HG03066 (cell line): ENCODE results near the gene GLOD4.
A peak's percentile ranks its signal among the peaks of the same experiment; 100 is the strongest.
"Not testable (repeated sequence)": the region's sequence is repeated elsewhere in the genome, so short reads cannot be mapped to it uniquely, and the experiment has no call there.

Experiments
- ATAC-seq: cut with Tn5 transposase; IDR thresholded peaks from one replicate; pipeline ENCODE4 v1.9.1; 2021; ENCODE audit warnings: low read depth; ENCODE audit not compliant: unreplicated experiment

Gene GLOD4

DNA sequence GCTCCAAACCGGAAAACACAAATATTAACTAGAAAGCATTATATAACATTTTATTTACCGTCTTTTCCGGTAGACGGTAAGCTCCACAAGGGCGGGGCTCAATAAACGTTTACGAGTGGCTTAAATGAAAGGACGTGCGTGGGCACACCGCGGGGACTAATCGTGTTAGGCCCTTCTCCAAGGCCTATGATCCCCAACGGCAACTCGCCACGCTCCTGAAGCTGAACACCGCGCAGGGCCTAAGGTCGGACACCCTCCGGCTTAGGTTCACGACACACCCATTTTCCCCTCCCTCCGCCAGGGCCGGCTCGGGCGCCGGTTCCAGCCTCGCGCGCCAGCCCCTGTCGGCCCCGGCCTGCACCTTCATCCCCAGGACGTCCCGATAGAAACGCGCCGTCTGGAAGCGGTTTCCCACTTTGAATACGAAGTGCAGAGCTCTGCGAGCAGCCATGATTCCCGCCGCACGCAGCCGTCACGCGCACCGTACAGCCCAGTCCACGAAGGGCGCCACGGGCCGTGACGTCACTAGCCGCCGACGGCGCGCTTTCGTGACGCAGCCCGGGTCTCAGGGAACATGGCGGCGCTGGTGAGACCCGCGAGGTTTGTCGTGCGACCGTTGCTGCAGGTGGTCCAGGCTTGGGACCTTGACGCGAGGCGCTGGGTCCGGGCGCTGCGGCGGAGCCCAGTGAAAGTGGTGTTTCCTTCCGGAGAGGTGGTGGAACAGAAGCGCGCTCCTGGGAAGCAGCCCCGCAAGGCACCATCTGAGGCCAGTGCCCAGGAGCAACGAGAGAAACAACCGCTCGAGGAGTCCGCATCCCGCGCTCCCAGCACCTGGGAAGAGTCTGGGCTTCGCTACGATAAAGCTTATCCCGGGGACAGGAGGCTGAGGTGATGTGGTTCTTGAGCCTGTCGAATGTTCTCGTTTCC, at the start of gene GLOD4, which contains the start of gene MRM3:
Gene GLOD4, minus strand, starts transcription at position 476 of the 927 bp plus-strand sequence. Its CDS starts 25 bp downstream, at position 451.
Gene MRM3, plus strand, starts transcription at position 549 of the 927 bp plus-strand sequence. Its CDS starts 26 bp downstream, at position 575.
- ATAC-seq = peak; percentile 76

GRCh38 chr17:830950-831349, 48.9 kb upstream of the GLOD4 start:
- no peak for ATAC-seq

- no peak for ATAC-seq
These were observed 48.3 kb upstream of the GLOD4 start for GRCh38 chr17:830381-830780.

DNA sequence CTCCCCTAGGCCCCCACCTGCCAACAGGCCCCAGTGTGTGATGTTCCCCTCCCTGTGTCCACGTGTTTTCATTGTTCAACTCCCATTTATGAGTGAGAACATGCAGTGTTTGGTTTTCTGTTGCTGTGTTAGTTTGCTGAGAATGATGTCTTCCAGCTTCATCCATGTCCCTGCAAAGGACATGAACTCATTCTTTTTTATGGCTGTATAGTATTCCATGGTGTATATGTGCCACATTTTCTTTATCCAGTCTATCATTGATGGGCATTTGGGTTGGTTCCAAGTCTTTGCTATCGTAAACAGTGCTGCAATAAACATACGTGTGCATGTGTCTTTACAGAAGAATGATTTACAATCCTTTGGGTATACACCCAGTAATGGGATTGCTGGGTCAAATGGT, 47.5 kb upstream of the GLOD4 start:
- not testable (repeated sequence) for ATAC-seq

GRCh38 chr17:828761-829160, 46.7 kb upstream of the GLOD4 start:
- ATAC-seq = no peak

DNA sequence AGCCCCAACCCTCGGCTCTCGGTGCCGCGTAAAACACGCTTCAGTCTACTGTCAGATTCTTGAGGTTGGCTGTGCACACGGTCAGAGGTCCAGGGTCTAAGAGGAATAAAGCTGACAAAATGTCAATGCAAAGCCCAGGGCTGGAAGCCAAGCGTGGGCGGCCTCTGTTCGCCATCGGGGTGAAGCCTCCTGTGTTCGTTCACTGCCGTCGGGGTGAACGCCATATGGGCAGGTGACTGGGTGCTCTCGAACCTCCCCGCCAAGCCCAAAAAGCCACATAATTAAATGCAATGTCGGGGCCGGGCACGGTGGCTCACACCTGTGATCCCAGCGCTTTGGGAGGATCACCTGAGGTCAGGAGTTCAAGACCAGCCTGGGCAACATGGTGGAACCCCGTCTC, 44.7 kb upstream of the GLOD4 start:
- ATAC-seq = no peak

- no peak for ATAC-seq
These were observed 43.1 kb upstream of the GLOD4 start for GRCh38 chr17:825216-825615.

DNA sequence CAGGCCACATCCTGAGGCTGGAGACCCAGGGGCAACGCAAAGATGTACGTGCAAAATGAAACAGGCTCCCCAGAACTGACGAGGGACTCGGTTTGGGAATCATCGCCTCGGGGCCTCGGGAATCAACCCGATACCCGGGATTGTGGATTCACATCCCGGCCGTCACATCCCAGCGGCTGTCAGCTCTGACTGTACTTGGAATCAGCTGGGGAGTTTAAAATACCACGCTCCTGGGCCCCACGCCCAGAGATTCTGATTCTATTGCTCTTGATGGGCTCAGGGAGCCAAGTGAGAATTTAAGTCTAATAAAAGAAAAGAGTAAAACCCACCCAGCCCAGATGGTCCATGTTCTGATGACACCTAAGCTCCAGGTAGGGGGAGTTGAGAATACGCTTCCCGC, 42.3 kb upstream of the GLOD4 start:
- no peak for ATAC-seq

GRCh38 chr17:823501-823902, 41.4 kb upstream of the GLOD4 start:
- ATAC-seq = no peak

DNA sequence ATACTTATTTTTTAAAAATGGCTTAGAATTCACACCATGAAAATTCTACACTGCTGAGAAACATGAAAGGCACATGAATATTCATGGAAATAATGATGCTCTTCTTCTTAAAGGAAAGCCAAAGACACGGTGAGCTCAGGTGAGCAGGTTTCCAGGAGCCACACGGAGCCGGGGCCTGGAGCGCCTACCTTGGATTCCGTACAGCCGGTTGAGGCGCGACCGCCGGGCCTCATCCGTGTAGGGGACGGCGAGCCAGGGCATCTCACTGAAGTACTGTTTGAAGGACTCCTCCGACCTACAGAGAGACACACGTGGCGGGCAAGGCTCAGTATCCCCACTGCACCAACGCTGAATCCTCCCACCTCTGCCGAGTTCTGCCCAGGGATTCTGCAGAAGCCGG, 37.2 kb upstream of the GLOD4 start:
- ATAC-seq = no peak

DNA sequence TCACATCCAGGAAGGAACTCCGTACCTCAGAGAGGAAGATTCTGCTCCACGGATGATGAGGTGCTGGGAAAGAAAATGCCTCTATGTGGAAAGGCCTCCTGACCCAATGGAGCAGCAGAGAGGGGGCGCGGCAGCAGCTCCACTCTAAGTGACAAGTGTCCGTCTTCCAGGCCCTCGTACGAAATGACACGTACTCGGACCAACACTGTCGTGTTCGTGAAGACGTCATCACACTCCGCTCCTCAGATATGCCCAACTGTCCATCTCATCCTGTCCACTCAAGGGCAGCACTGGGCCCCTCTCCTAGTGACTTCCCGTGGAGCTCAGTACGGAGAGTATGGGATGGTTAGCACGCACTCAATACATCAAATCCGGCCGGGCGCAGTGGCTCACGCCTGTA, 32.3 kb upstream of the GLOD4 start:
- ATAC-seq = no peak

GRCh38 chr17:812638-813204, 30.6 kb upstream of the GLOD4 start:
- ATAC-seq = no peak

- ATAC-seq = no peak
These were observed 29.1 kb upstream of the GLOD4 start for GRCh38 chr17:811051-811784.

DNA sequence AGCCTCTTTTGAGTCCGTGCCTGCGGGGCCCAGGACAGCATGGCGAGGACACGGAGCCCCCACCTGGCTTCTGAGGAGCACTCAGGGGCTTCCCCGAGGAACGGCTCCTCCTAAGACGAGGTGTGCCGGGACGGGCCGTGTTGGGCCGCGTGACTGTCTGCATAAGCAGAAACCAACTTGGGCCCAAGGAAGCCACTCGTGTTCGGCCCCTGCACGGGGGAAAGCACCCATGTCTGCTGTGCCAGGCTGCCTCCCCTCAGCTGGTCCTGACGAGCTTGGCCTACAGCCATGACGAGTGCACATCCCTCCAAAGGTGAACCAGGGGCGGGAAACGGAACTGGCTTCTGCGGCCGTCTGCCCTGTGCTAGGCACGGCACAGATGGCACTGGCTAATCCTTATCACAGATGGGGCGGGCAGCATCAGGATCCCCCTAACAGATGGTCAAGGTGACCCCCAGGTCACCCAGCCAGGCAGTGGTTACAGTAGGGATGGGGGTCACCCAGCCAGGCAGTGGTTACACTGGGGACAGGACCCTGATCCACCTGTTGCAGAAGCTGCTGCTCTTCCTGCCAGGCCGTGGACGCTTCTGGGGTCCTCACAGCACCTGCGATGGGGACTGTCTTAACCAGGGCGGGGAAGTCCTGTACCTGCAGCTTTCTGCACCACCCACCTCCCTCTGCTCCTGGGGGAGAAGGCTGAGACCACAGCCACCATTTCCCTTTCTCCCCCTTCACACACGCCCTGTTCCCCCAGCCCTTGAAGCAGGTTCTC, 25.6 kb upstream of the GLOD4 start:
- no peak for ATAC-seq

- ATAC-seq = no peak
These were observed 24.9 kb upstream of the GLOD4 start for GRCh38 chr17:806781-807522.

GRCh38 chr17:806346-806745, 24.3 kb upstream of the GLOD4 start:
- no peak for ATAC-seq

GRCh38 chr17:805886-806285, 23.8 kb upstream of the GLOD4 start:
- ATAC-seq = not testable (repeated sequence)

DNA sequence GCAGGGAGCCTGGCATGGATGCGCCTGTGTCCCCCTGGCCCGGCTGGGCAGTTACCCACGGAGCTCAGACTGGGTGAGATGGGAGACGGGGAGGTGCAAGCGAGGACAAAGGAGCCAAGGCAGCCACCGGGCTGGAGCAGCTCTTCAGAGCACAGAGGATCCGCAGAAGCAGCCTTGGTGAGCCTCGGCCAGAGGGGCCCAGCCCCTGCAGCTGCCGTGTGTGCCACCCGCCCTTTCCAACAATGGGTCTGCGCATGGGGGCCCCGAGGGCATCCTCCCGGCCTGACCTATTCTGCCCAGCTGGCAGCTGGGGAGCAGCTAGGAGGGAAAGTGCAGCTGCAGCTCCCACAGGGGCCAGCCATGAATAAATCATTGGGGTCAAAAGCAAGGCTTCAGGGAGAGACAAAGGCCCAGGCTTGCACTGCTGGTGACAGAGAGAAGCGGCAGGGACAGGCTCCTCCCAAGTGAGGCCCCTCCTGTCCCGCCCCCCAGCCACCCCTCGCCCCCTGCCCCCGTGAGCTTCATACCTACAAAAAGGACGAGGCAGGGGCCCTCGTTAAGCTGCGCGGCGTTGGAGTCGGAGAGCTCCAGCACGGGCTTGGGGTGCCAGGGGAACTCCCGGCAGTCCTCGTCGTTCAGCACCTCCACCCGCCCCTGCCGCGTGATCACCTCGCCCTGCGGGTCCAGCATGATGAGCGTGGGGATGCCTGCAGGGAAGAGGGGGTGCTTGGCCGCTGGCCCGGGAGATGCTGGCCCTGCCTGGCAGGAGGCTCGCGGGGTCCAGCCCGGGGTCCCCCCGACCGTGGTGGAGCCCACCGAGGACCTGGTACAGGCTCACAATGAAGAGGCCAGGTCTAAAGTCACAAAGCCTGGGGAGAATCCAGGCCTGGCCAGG, 22.7 kb upstream of the GLOD4 start:
- ATAC-seq = no peak
